ENCODE measurements around the gene CORIN. TPM values are rescaled to one million over a fixed set of nuclear protein-coding genes. Genes with fewer than 3 reads are reported as not detected.
"Not testable (repeated sequence)": the region's sequence is repeated elsewhere in the genome, so short reads cannot be mapped to it uniquely, and the experiment has no call there.

CORIN gene
- total and polyA plus RNA-seq, 2 of the 13 experiments (the other 11 are each of a cell fraction or from before 2014, with no cell fraction given) = 0.84 to 1.2 TPM

GRCh38 chr4:47550899-47551548 is 286.8 kb downstream of the CORIN start:
- ATAC-seq (no peak), DNase-seq (ENCODE audit: low spot score) (no peak), FAIRE-seq (no peak)
- POLR2A ChIA-PET = no interaction called here
- Histone ChIP-seq H2AFZ (ENCODE audit: low read length) (no peak overlapping the region), H3K27me3 (ENCODE audit: control insufficient read depth in 1 of 2, insufficient read depth in 2 of 2, low read length in 2 of 2) (no peaks in the 10 kb centered on the region), H3K27ac (ENCODE audit: extremely low read length, insufficient read depth, low read length) (no peak overlapping the region), H3K4me3 (replicated peaks in 1 of 3; ENCODE audit: insufficient read depth in 1 of 3, low read depth in 2 of 3, low read length in 3 of 3) (no peak overlapping the region), H3K9ac (ENCODE audit: insufficient read depth, low read depth, low read length) (no peak overlapping the region), H3K36me3 (replicated peaks in 1 of 2; ENCODE audit: control insufficient read depth in 1 of 2, insufficient read depth in 2 of 2, low read length in 2 of 2) (no peaks in the 10 kb centered on the region), H3K4me1 (ENCODE audit: insufficient read depth, low read length) (no peaks in the 10 kb centered on the region), H4K20me1 (ENCODE audit: insufficient read depth, low read length) (no peaks in the 10 kb centered on the region), H3K4me2 (ENCODE audit: low read depth, low read length) (no peak overlapping the region), H3K79me2 (ENCODE audit: insufficient read depth, low read length) (no peaks in the 10 kb centered on the region), H3K9me3 (ENCODE audit: low read length) (no peaks in the 10 kb centered on the region)
- 67% methylated on average over 7 of the region's 7 CpGs for WGBS (ENCODE audit: low lambda C conversion rate)
- intact Hi-C loops (cut with micrococcal nuclease; ENCODE audit: unreplicated experiment) = no loop called here
- TF ChIP-seq MAFK (conservative IDR thresholded peaks at IDR 0.05 in 1 of 2, IDR thresholded peaks at IDR 0.05 in 1 of 2; ENCODE audit: low read length in 2 of 2) (0 out of 4 replicates have a peak, but pooled peaks of 1 of the 2 experiments have one; percentile 13), ARID3A (IDR thresholded peaks at IDR 0.05; ENCODE audit: low read depth, low read length) (no peak)
- BruUV-seq (replicated peaks) = no TSS peak
- in situ Hi-C loops (cut with HindIII; ENCODE audit: extremely low pct_ligation_motif_present, low pct_unique_long_range_greater_than_20kb) = no loop called here
- CTCF ChIA-PET (ENCODE audit: low intra/inter-chr PET ratio, low total read pairs) = no interaction called here

GRCh38 chr4:47550357-47550756 is 287.5 kb downstream of the CORIN start:
- H3K27ac ChIP-seq (ENCODE audit: extremely low read length, insufficient read depth, low read length); FAIRE-seq; H2AFZ ChIP-seq (ENCODE audit: low read length); H3K79me2 ChIP-seq (ENCODE audit: insufficient read depth, low read length); intact Hi-C loops (cut with micrococcal nuclease; ENCODE audit: unreplicated experiment); DNase-seq (ENCODE audit: low spot score); BruUV-seq (replicated peaks); H3K4me3 ChIP-seq (replicated peaks in 1 of 3; ENCODE audit: insufficient read depth in 1 of 3, low read depth in 2 of 3, low read length in 3 of 3); H3K4me1 ChIP-seq (ENCODE audit: insufficient read depth, low read length); in situ Hi-C loops (cut with HindIII; ENCODE audit: extremely low pct_ligation_motif_present, low pct_unique_long_range_greater_than_20kb); CTCF ChIA-PET (ENCODE audit: low intra/inter-chr PET ratio, low total read pairs); H4K20me1 ChIP-seq (ENCODE audit: insufficient read depth, low read length); POLR2A ChIA-PET; H3K9me3 ChIP-seq (ENCODE audit: low read length); H3K36me3 ChIP-seq (replicated peaks in 1 of 2; ENCODE audit: control insufficient read depth in 1 of 2, insufficient read depth in 2 of 2, low read length in 2 of 2); H3K27me3 ChIP-seq (ENCODE audit: control insufficient read depth in 1 of 2, insufficient read depth in 2 of 2, low read length in 2 of 2); H3K9ac ChIP-seq (ENCODE audit: insufficient read depth, low read depth, low read length); ATAC-seq; H3K4me2 ChIP-seq (ENCODE audit: low read depth, low read length): not testable (repeated sequence)
- WGBS (ENCODE audit: low lambda C conversion rate) = 70% methylated on average over 7 of the region's 7 CpGs

Small RNA genes within 50 kb of the gene (microRNA-seq; reads per million reads assigned to microRNA genes)
- not detected for gene MIR8053

Small RNA genes within 50 kb of the gene (small RNA-seq; reads per million reads assigned to genes)
- 0 reads per million in 3 experiments for gene MIR8053 (ENCODE audit: insufficient read depth in 2 of 3, insufficient read length in 3 of 3, low read depth in 2 of 3, low replicate concordance in 1 of 3)

Other genes starting within 250 kb of the CORIN start
- 18.6 and 22.6 TPM in 2 replicates for gene NFXL1, start 76.5 kb upstream of the CORIN start, total RNA-seq (2016; rRNA removed; fragmentation: Illumina TruSeq; extraction: Trizol)
- 11.5 and 12.0 TPM in 2 replicates for gene NFXL1, start 76.5 kb upstream of the CORIN start, polyA plus RNA-seq (2011; rRNA removed)
- 0.22 TPM in 1 of 2 replicates, not detected in the other for gene CNGA1, start 178.6 kb upstream of the CORIN start, total RNA-seq (2016; rRNA removed; fragmentation: Illumina TruSeq; extraction: Trizol)
- 0.40 and 1.5 TPM in 2 replicates for gene CNGA1, start 178.6 kb upstream of the CORIN start, polyA plus RNA-seq (2011; rRNA removed)
- gene NIPAL1, start 178.7 kb upstream of the CORIN start, total RNA-seq (2016; rRNA removed; fragmentation: Illumina TruSeq; extraction: Trizol) = 1.4 and 1.6 TPM in 2 replicates
- 2.8 and 3.4 TPM in 2 replicates for gene NIPAL1, start 178.7 kb upstream of the CORIN start, polyA plus RNA-seq (2011; rRNA removed)

All from HepG2 (cell line).